Right kidney (tissue), 1 donor: ENCODE measurements around the gene ZNF263.
A peak's percentile ranks its signal among the peaks of the same experiment; 100 is the strongest.
"Not testable (repeated sequence)": the region's sequence is repeated elsewhere in the genome, so short reads cannot be mapped to it uniquely, and the experiment has no call there.

Experiments
- DNase-seq: peaks from one replicate; pipeline ENCODE4 v3.0.0-alpha.2; 2016

Gene ZNF263

GRCh38 chr16:3266873-3267537 lies 16.3 kb upstream of the ZNF263 start:
- DNase-seq: no peak

DNA sequence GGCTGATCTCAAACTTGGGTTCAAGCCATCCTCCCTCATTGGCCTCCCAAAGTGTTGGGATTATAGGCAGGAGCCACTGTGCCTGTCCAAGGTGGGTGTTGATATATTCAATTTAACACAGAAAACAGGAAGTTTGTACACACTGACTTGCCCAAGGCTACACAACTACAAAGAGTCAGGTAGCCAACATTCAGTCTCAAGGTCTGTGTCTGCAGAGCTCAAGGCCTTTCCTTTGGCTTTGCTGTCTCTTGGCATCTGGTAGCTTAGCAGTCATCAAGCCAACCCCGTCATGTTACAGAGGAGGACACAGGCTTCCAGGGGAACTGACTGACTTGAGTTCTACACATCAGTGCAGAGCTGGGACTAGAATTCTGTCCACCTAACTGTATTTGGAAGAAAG lies 15.0 kb upstream of the ZNF263 start:
- DNase-seq: no peak

DNA sequence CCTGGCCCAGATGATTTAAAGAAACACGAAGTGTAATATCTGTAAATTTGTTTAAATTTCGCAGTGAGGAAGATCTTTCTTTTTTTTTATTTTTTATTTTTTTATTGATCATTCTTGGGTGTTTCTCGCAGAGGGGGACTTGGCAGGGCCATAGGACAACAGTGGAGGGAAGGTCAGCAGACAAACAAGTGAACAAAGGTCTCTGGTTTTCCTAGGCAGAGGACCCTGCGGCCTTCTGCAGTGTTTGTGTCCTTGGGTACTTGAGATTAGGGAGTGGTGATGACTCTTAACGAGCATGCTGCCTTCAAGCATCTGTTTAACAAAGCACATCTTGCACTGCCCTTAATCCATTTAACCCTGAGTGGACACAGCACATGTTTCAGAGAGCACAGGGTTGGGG lies 12.6 kb upstream of the ZNF263 start:
- not testable (repeated sequence) for DNase-seq

DNA sequence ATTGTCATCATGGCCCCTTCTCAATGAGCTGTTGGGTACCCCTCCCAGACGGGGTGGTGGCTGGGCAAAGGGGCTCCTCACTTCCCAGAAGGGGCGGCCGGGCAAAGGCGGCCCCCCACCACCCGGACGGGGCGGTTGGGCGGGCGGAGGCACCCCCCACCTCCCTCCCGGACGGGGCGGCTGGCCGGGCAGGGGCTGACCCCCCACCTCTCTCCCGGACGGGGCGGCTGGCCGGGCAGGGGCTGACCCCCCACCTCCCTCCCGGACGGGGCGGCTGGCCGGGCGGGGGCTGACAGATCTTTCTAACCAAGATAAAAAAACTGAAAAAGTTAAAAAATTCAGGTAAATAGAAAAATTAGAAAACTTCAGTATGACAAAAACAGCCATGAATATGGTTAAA lies 12.0 kb upstream of the ZNF263 start:
- DNase-seq: not testable (repeated sequence)

GRCh38 chr16:3274490-3274889 lies 8.8 kb upstream of the ZNF263 start:
- DNase-seq: no peak

DNA sequence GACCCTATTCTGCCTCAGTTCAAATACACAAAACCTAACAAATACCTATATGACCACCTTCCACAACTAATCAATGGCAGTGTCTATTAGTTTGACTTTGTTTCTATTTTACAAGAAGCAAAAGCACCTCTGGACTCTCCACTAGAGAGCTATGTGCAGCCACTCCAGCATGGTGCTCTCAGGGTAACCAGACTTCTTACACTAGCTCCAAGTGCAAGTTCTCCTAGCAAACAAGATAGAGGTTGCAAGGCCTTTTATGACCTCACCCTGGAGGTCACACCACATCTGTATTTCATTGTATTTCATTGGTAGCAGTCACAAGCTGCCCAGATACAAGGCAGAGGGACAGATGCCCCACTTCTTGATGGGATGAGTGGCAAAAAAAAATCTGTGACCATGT lies 8.3 kb upstream of the ZNF263 start:
- DNase-seq: no peak

DNA sequence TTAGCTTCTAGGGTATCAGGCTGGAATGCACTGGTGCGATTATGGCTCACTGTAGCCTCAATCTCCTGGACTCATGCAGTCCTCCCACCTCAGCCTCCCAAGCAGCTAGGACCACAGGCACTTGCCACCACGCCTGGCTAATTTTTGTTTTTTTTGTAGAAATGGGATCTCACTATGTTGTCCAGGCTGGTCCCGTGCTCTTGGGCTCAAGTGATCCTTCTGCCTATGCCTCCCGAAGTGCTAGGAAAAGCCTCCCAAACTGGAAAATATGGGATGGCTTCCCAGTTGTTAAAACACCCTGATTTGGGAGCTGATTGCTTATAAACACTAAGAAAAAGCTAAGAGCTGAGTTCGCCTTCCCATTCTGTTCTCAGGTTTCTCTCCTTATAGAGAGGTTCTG lies 6.6 kb upstream of the ZNF263 start:
- DNase-seq: no peak

DNA sequence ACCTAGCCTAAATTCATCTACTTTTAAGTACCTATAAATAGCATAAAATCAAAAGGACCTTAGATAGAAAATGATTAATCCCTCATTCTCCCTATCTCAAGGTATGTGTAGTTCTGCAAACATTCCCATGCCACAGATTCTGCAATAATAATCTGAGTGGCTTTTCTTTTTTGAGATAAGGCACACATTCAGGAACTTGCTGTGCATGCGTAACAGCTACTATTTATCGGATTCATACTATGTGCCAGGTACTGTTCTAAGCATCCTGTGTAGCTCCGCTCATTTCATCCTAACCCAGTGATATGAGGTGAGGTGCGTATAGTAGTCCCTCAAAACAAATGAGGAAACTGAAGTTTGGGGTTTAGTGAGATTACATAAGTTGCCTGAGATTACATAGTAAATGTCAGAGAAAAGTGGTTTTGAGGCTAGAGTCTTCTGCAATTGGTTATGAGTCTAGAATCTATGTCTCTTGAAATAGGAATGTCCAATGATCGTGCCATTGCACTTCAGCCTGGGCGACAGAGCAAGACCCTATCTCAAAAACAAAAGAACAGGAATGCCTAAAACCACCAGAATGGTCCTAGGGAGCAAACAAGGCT lies 2.0 kb upstream of the ZNF263 start:
- DNase-seq: no peak

DNA sequence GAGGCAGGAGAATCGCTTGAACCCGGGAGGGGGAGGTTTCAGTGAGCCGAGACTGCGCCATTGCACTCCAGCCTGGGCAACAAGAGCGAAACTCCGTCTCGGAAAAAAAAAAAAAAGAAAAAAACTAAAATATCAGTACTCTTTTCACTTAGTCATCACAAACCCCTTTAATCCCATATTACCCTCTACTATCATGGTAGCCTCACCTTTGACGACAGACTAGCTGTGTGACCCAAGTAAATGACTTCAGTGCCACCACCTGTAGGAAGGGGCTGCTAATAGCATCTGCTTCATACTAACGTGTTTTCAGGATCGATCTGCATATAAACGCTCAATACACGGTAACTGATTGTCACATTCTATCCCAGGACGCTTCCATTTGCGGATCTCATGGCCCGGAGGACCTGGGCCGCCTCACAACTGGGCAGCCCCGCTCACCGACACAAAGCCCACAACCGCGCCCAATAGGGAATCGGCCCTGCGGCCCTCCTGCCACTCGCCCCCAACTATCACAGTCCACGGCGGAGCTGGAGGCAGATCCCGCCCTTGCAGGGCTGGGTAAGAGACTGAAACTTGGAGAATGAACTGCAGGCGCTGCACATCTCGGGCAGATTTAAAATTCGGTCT lies 1.1 kb upstream of the ZNF263 start:
- DNase-seq: peak; percentile 98

GRCh38 chr16:3283543-3284447 lies 504 bp downstream of the ZNF263 start:
- no peak for DNase-seq

DNA sequence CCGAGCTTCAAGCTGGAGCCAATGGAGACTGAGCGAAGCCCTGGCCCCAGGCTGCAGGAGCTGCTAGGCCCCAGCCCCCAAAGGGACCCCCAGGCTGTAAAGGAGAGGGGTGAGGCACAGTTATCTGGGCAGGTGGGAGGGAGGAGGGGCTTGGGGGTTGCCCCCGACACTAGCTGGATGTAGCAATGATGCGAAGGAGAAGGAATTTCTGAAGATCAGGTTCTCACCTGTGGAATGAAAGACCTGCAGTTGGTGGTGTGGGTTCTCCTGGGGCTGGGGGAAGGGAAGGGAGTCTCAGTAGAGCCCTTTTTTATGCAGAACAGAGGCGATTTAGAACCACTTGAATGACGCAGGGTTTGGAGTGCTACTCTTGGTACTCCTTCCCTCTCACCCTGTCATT lies 1.8 kb downstream of the ZNF263 start:
- no peak for DNase-seq

- DNase-seq: no peak
Observed at GRCh38 chr16:3289998-3290673, 6.8 kb downstream of the ZNF263 start.

- no peak for DNase-seq
Observed at GRCh38 chr16:3292604-3293003, 9.3 kb downstream of the ZNF263 start.

DNA sequence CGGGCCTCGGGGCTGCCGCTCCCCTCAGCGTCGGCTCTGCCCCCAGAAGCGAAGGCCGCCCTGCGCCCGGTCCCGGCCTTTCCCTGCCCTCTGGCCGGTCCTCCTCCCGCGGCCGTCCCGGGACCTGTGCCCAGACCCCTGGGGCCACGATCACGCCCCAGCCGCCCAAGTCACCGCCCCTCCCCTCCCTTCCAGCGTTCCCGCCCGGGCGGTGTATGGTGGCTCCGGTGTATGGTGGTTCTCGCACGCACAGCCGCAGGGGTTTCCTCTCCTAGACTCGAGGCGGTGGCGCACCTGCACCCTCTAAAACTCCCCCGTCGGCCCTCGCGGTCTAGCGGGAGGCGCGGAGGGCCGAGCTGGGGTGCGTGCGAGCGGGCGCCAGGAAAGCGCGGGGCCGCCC lies 11.9 kb downstream of the ZNF263 start:
- DNase-seq: no peak

- no peak for DNase-seq
Observed at GRCh38 chr16:3295783-3296182, 12.5 kb downstream of the ZNF263 start.

- no peak for DNase-seq
Observed at GRCh38 chr16:3304370-3304769, 21.1 kb downstream of the ZNF263 start.

DNA sequence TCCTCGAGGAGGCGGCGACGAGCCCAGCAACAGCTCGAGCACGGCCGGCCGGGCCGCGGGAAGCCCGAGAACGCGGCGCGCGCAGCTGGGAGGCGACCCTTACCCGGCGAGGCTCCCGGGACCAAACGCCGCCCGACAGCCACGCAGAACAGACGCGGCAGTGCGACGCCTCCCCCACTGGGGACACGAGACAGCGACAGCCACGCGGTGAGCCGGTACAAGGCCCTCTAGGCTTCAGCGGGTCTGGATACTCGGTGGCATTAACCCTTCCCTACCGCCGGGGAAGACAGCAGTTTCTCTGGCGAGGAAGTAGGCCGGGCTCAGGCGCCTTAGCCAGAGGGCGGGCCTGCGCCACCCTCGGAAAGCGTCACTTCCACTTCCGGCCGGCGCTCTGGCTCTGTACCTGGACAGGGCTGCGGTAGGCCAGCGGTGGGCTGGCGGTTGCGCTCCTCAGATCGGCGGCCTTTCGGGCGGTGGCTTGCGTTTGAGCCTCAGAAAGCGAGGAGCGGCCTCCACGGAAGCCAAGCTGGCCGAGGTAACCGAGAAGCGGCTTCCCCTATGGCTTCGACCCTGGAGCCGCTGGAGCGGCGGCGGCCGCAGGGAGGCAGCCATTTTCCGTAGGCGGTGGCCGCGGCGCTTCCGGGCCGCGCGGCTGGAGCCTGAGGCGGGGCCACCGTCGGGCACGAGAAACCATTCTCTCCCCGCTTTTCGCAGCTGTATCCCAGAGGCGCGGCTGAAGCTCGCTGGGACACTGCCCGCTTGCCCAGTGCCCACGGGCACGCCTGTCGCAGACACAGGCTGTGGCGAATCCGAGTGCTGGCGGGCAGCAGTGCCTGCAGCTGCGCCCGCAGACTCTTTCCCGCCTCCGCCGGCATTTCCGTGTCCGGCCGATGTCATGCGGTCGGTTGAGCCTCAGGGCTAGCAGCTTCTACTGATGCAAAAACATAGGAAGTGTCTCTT lies 22.1 kb downstream of the ZNF263 start, which contains the start of the genes TIGD7 and ZNF75A:
Gene TIGD7 (minus strand): TSS at position 322 of the 960 bp plus-strand sequence. CDS start 4,816 bp downstream, outside the sequence.
Gene ZNF75A (plus strand): TSS at position 389 of the 960 bp plus-strand sequence. CDS start 2,932 bp downstream, outside the sequence.
- DNase-seq: peak; percentile 99

DNA sequence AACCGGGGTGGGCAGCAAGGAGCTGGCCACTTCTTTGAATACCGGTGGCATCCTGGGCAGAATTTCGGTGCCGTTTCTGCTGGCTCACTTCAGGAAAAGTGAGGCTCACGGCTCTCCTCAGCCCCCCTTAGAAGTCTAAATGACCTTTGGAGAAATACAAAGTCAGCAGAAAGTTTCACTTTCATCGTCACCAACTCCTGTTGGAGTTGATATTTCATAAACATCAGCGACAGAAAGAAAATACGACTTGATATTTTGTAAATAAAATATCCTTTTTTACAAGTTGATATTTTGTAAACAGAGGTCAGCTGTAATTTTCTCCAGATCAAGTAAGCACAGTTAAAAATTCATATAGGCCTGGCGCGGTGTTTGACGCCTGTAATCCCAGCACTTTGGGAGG lies 22.8 kb downstream of the ZNF263 start:
- no peak for DNase-seq

DNA sequence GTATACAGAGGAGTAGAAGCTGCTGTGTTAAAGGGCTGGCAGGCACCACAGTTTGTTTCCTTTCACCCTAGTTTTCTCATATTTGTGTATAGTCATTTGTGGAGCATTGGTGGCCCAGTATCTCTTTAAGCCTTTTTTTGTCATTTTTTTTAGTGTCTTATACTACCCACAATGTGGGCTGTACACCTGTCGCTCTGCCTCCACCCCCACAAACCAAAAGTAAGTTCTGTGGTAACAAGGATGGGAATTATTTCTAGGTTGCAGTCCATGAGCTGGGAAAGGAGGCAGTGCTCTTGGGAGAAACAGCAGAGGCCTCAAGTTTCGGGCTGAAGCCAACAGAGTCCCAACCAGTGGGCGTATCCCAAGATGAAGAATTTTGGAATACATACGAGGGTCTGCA lies 28.2 kb downstream of the ZNF263 start:
- DNase-seq: no peak

- no peak for DNase-seq
Observed at GRCh38 chr16:3317315-3317999, 34.2 kb downstream of the ZNF263 start.
